Activated naive CD4-positive, alpha-beta T cell treated with anti-CD3 and anti-CD28 coated beads, Interleukin-2, amount 50 U/mL, for 24 hours (primary cell): ENCODE data around the gene ZNF584.
A peak's percentile ranks its signal among the peaks of the same experiment; 100 is the strongest.

ENCODE experiments used
- H3K27ac Mint-ChIP-seq: one replicate; pipeline ENCODE4 v1.8.0; 2021; ENCODE audit warnings: mild to moderate bottlenecking, mixed read lengths
- H3K27me3 Mint-ChIP-seq: one replicate; pipeline ENCODE4 v1.8.0; 2021; ENCODE audit warnings: mixed read lengths
- H3K36me3 Mint-ChIP-seq: one replicate; pipeline ENCODE4 v1.8.0; 2021; ENCODE audit warnings: mixed read lengths
- H3K4me1 Mint-ChIP-seq: one replicate; pipeline ENCODE4 v1.8.0; 2021; ENCODE audit warnings: mixed read lengths
- H3K4me3 Mint-ChIP-seq: one replicate; pipeline ENCODE4 v1.8.0; 2021; ENCODE audit warnings: mild to moderate bottlenecking, mixed read lengths
- H3K9me3 Mint-ChIP-seq: one replicate; pipeline ENCODE4 v1.8.0; 2021; ENCODE audit warnings: mixed read lengths

Gene ZNF584

DNA sequence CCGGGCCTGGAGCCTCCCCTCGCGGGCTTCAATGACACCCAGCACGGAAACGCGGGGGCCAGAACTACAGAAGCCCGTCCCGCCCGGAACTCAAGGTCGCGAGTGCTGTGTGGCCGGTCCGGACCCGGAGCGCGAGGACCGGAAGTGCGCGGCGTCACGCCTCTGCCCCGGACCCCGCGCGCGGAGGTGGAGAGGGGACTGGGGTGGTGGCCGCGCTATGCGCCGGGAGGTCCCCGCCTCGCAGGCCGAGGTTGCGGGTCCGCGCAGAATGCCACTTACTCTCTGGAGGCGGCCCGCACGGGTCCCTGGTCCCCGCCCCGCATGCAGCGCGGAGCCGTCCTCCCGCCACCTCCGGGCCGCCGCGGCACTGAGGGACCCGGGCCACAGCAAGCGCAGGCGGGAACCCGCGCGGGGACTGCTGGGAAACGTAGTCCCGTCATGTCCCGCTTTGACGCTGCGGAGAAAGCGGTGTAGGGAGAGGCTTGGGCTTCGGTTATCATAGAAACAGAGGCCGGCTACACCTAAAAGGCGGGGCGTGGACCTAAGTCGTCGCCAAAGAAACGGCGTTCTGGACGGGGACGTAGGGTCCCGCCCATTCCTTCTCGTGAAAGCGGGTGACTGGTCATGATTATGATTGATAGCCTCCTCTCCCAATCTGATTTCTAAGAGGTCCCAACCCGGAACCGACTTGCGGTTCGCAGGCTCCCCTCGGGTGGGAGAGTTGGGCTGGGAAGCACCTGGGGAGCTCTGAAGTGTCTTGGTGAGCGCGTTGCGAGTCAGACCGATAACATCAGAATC is 27.6 kb upstream of the ZNF584 start, which contains the start of gene ZNF837:
ZNF837 (minus strand) TSS at position 369 of the 798 bp plus-strand sequence. CDS start 11,698 bp downstream, outside the sequence.
- Mint-ChIP-seq H3K4me3 (peak within 1 kb of the TSS; percentile 95), H3K36me3 (no peaks in the 10 kb centered on the region), H3K27ac (peak within 1 kb of the TSS; percentile 97), H3K4me1 (peaks cover 26% of the 10 kb centered on the region), H3K27me3 (no peaks in the 10 kb centered on the region), H3K9me3 (no peaks in the 10 kb centered on the region)

DNA sequence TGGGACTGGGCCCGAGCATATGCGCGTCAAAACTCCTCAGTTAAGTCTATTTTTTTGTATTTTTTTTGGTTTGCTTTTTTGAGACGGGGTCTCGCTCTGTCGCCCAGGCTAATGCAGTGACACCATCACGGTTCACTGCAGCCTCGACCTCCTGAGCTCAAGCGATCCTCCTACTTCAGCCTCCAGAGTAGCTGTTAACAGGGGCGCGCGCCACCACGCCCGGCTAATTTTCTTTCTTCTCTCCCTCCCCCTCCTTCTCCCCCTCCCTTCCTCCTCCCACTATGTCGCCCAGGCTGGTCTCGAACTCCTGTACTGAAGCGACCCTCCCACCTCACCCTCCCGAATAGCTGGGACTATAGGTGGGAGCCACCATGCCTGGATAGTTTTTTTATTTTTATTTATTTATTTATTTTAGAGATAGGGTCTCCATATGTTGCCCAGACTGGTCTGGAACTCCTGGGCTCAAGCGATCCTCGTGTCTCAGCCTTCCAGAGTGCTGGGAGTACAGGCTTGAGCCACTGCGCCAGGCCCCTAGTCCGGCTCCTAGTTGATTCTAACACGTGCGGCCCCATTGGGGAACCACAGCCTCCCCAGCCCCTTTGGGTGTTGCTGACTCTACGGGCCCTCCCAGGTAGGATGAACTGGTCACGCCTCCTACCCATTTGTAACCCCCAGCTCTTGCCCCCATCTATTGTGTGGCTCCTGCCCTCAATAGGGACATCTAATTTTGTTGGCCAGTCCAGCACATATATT is 26.8 kb upstream of the ZNF584 start:
- no peaks in the 10 kb centered on the region for H3K27me3 Mint-ChIP-seq
- peak overlapping the region; percentile 93 for H3K27ac Mint-ChIP-seq
- H3K36me3 Mint-ChIP-seq = no peaks in the 10 kb centered on the region
- peaks cover 27% of the 10 kb centered on the region for H3K4me1 Mint-ChIP-seq
- H3K9me3 Mint-ChIP-seq = no peaks in the 10 kb centered on the region
- peak overlapping the region; percentile 95 for H3K4me3 Mint-ChIP-seq

DNA sequence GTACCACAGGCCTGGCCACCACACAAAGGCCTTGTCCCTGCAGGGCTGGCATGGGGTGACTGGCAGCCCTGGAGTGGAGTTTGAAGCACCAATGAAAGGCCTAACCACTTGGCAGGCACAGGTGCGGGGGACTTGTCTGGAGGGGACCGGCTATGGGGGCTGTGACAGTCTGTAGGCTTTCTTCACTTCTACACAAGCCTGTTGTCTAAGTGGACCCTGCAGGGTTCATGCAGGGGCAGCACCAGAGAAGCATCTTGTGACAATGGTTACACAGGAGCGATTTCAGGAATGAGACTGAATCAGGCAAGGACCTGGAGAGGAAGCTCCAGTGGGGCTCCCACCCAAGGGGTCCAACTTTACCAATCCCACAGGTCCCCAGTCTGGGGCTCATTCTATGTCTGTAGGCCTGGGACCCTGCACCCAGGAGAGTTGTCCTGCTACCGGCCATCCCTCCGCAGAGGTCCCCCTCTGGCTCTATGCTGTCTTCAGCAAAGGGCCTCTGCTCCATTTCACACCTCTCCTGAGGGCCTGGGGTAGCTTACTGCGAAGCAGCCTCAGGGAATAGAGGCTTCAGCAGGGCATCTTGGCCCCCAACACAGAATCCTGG is 25.3 kb upstream of the ZNF584 start:
- Mint-ChIP-seq H3K4me1 (peaks cover 31% of the 10 kb centered on the region), H3K36me3 (peaks cover 6% of the 10 kb centered on the region), H3K9me3 (no peaks in the 10 kb centered on the region), H3K27ac (no peak overlapping the region), H3K27me3 (no peaks in the 10 kb centered on the region), H3K4me3 (peak overlapping the region; percentile 36)

DNA sequence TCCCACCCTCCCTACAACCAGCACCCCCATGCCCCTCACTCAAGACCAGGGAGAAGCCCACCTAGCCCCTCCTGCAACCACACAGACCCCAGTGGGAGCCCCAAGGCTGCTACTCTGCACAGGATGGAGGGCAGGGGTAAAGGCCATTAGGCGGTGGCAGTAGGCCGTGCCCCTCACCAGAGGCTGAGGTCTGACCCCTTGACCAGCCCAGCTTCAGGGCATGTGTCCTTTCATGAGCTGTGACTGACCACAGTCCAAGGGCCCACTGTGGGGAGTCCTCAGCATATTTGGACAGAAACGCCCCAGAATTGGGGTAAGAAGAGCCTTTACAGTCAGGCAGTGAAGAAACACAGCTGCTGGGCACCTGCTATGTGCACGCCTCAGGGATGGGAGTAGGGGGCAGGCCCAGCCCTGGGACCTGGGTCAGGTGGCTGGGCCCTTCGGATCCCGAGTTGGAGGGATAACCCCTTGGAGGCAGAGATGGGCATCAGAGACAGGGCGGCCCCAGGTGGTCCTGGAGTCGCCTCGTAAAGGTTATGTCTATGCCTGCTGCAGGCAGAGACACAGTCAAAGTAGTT is 23.0 kb upstream of the ZNF584 start:
- Mint-ChIP-seq H3K27ac (peak overlapping the region; percentile 99), H3K4me3 (peak overlapping the region; percentile 96), H3K27me3 (no peaks in the 10 kb centered on the region), H3K4me1 (peaks cover 33% of the 10 kb centered on the region), H3K36me3 (peaks cover 13% of the 10 kb centered on the region), H3K9me3 (no peaks in the 10 kb centered on the region)

DNA sequence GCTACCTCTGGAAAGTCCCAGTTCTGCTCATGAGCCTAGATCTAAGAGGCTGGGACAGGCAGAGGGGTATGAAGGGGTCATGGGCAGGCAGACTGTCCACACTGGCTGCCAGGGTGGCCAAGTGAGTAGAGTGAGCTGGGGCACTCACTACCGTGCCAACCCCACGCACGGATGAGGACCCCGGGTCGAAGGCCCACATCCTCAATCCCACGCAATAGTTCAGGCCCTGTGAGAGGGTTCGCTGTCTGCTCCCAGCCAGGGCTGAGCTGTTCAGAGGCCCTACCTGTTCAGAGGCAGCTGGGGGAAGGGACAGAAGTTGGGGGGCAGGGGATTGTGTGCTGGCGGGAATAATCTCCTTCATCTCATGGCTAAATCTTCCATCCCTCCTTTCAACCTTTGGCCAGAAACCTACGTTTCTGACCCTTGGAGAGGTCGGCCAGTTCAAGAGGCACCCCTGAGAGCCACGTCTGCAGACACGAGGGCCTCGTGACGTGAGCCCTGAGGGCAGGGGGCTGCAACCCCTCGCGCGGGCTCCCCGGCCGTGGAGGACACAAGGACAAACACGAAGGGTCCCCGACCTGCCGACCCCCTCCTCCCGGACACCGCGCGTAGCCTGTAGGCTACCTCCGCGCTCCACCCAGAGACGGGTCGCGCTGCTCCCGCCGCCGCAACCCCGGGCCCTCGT is 22.4 kb upstream of the ZNF584 start:
- Mint-ChIP-seq H3K9me3 (no peaks in the 10 kb centered on the region), H3K4me3 (peak overlapping the region; percentile 96), H3K36me3 (peaks cover 16% of the 10 kb centered on the region), H3K27me3 (no peaks in the 10 kb centered on the region), H3K4me1 (peaks cover 38% of the 10 kb centered on the region), H3K27ac (peak overlapping the region; percentile 99)

DNA sequence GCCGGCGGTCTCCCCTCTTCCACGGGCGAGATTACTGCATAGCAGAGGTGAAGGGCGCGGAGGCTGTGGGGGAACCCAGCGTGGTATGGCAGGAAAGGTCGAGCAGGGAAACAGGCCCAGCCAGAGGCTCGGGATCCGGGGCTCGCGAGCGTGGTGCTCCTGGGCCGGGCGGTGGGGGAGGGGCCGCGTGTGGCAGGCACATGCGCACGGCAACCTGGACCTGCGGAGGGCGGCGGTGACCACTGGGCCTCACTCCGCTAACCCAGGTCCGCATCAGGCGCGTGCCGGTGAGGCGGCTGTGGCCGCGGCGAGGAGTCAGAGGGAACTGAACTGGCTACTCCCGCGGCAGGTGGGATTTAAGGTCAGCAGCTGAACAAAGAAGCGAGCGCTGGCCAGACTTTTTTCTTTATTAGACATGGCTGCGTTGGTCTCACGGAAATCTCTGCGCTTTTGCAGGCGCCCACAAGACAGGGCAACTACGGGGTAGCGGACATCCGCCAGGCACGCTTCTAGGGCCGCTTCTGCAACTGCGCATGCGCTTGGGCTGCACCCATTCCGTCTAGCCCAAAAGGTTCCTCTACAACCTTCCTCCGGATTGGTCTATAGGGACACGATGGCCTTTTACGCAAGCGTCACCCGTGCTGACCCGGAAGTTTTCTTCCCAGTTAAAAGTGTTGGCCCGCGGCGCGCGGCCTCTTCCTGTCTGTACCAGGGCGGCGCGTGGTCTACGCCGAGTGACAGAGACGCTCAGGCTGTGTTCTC is 21.7 kb upstream of the ZNF584 start, which contains the start of gene RPS5:
RPS5 (plus strand) TSS at position 694 of the 762 bp plus-strand sequence. CDS start 869 bp downstream, outside the sequence.
- Mint-ChIP-seq H3K4me1 (peaks cover 35% of the 10 kb centered on the region), H3K27me3 (no peaks in the 10 kb centered on the region), H3K27ac (peak within 1 kb of the TSS; percentile 99), H3K4me3 (peak within 1 kb of the TSS; percentile 96), H3K9me3 (no peaks in the 10 kb centered on the region), H3K36me3 (peaks cover 16% of the 10 kb centered on the region)

DNA sequence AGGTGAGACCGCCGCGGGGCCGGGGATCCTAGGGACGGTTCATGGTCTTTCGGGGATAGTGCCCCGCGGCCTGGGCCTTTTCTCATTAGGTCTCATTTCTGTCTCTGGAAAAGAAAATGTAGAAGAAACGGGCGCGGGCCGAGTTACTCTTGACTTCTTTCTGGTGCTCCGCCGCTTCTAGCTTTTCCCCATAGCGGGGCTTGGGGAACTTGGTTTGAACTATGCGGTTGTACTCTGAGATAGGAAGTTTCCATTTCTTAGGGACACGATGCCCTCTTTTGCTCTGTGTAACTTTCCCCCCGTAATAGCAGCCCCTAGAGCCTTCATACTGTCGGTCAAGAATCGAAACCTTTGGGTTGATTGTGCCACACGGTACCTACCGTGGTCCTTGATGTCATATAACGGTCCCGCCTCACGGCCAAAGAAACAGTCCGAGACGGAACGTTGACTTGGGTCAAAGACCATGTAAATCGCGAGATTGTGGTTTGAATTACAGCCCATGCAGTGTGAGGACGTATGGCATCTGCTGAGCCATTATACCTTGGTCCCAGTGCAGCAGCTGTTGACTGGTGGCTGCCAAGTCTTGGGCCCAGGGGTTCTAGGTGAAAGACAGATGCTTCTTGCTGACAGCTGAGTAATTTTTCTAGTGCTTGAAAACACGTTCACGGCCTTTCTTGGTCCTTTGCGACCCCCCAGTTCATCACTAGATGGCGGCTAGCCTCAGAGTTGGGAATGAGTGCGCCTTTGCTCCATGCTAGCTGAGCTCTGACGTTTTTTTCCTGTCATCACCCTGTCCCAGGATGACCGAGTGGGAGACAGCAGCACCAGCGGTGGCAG is 20.9 kb upstream of the ZNF584 start:
- peak overlapping the region; percentile 96 for H3K4me3 Mint-ChIP-seq
- peaks cover 18% of the 10 kb centered on the region for H3K36me3 Mint-ChIP-seq
- no peaks in the 10 kb centered on the region for H3K9me3 Mint-ChIP-seq

DNA sequence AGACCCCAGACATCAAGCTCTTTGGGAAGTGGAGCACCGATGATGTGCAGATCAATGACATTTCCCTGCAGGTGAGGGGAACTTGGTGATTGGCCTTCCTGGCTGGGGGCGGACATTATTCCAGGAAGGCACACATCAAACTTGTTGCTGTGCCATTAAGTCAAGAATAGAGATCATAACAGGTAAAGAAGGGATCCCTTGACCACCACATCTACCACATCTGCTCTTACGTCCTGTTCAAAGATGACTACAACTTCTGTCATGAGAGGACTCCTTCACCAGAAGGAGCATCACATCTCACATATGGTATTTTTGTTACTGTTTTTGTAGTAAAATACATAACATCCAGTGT is 20.3 kb upstream of the ZNF584 start:
- Mint-ChIP-seq H3K9me3 (no peaks in the 10 kb centered on the region), H3K27ac (peak overlapping the region; percentile 68), H3K36me3 (peaks cover 20% of the 10 kb centered on the region), H3K4me1 (peaks cover 31% of the 10 kb centered on the region), H3K27me3 (no peaks in the 10 kb centered on the region), H3K4me3 (peak overlapping the region; percentile 96)

More for the DNA sequence above, 20.9 kb upstream of the ZNF584 start:
- Mint-ChIP-seq H3K27ac (peak overlapping the region; percentile 99), H3K27me3 (no peaks in the 10 kb centered on the region), H3K4me1 (peaks cover 31% of the 10 kb centered on the region)

DNA sequence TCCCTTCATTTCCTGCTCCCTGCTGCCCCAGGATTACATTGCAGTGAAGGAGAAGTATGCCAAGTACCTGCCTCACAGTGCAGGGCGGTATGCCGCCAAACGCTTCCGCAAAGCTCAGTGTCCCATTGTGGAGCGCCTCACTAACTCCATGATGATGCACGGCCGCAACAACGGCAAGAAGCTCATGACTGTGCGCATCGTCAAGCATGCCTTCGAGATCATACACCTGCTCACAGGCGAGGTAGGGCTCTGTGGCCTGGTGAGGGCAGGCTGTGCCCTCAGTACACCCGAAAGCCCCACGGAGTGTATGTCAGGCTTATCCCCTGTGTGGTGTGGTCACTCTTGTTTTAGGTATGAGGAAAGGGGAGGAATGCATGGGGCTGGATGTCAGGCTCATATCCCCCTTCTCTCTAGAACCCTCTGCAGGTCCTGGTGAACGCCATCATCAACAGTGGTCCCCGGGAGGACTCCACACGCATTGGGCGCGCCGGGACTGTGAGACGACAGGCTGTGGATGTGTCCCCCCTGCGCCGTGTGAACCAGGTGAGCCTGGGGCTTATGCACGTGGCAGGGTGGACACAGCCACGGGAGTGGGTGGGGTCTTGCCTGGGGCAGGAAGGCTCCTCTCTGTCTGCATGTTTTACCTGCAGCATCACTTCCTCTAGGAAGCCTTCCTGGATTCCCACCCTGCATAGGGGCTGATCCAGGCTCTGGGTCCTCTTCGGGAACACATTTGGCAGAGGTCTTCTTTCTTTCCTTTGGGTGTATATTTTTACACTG is 15.3 kb upstream of the ZNF584 start:
- Mint-ChIP-seq H3K27ac (no peak overlapping the region), H3K9me3 (no peaks in the 10 kb centered on the region), H3K4me3 (peak overlapping the region; percentile 36), H3K36me3 (peaks cover 28% of the 10 kb centered on the region), H3K27me3 (peaks cover 1% of the 10 kb centered on the region), H3K4me1 (peaks cover 32% of the 10 kb centered on the region)

DNA sequence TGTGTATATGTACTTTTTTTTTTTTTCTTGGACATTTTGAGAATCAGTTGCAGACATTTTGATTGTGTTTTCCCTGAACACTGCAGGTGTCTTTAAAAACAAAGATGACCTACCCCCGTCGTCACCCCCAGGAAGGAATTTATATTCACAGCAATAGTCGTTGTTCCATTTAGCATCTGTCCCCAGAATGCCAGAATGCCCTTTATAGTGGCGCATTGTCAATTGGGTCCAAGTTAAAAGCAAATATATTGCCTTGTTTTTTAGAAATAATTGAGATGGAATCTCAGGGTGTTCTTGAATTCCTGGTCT is 14.8 kb upstream of the ZNF584 start:
- H3K27me3 Mint-ChIP-seq = peaks cover 1% of the 10 kb centered on the region
- H3K36me3 Mint-ChIP-seq = peaks cover 28% of the 10 kb centered on the region
- no peak overlapping the region for H3K27ac Mint-ChIP-seq
- no peak overlapping the region for H3K4me3 Mint-ChIP-seq
- peaks cover 27% of the 10 kb centered on the region for H3K4me1 Mint-ChIP-seq
- H3K9me3 Mint-ChIP-seq = no peaks in the 10 kb centered on the region

DNA sequence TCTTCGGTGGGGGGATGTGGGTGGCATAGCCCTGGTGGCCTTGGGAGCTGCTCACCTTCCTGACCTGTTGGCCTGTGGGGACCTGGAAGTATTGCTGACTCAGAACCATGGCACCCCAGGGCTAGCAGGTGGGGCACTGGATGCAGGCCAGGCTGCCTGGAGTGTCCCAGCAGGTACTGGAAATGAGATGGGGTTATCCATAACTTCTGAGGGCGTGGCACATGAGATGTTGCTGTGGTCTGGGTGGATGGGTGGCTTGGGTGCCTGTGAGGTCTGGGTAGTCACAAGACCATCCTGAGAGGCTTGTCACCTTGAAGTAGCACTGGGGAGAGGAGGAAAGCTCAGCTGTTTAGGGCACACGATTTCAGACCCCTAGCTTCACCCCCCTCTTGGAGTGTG is 13.6 kb upstream of the ZNF584 start:
- H3K27ac Mint-ChIP-seq = peak overlapping the region; percentile 41
- H3K36me3 Mint-ChIP-seq = peaks cover 22% of the 10 kb centered on the region
- H3K9me3 Mint-ChIP-seq = no peaks in the 10 kb centered on the region
- H3K27me3 Mint-ChIP-seq = peaks cover 1% of the 10 kb centered on the region
- peaks cover 18% of the 10 kb centered on the region for H3K4me1 Mint-ChIP-seq
- no peak overlapping the region for H3K4me3 Mint-ChIP-seq

DNA sequence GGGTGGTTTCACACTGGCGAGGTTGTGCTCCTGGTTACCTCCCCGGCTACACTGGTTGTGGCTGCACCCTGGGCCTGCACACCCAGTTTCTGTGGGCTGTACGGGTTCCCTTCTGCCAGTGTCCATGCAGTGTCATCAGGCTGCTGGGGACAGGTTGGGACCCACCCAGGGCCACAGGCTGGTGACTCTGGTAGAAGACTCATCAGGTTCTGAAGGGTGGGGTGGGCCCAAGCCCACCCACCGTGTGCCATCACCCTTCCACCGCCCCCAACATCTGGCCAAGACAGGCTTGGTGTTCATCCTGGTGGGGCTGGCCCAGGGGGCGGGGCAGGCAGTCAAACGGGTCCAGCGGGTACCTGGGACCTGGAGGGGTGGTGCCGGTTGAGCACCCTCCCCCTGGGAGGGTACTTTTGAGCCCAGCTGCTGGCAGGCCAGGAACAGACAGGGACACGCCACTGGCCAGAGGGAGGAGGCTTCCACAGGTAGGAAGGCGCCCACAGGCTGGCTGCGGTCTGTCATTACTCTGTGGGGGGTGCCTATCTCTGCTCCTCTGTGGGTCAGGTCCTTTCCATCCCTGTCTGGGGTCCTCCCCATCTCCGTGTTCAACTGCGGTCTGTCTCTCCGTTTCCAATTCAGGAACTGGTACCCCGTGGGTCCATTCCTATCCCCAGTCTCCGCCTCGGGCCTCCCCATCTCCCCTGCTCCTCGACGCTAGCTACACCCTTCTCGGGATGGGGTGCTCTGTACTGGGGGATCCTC is 13.1 kb upstream of the ZNF584 start, which contains the start of gene RNF225:
RNF225 (plus strand) TSS at position 437 of the 759 bp plus-strand sequence. CDS start 434 bp downstream, outside the sequence.
- Mint-ChIP-seq H3K4me3 (no peak within 1 kb of the TSS), H3K4me1 (peaks cover 20% of the 10 kb centered on the region), H3K27ac (peak within 1 kb of the TSS; percentile 46), H3K9me3 (no peaks in the 10 kb centered on the region), H3K27me3 (peaks cover 1% of the 10 kb centered on the region), H3K36me3 (peaks cover 22% of the 10 kb centered on the region)
